Lower leg skin (tissue), 4 donors: ENCODE measurements around the gene ZMYND15. TPM values are rescaled to one million over a fixed set of nuclear protein-coding genes. Genes with fewer than 3 reads are reported as not detected.

ENCODE experiments used
- DNase-seq, 2 donors: peaks; one replicate each; pipeline ENCODE4 v3.0.0-alpha.2; 2019; ENCODE audit warnings: low spot score in 2 of 2
- H3K4me3 ChIP-seq: fragments of 200-600 bp; sonication (generic); 2 replicates; pipeline ENCODE4 v1.5.1; 2017; ENCODE audit warnings: mild to moderate bottlenecking, low read depth; ENCODE audit not compliant: poor library complexity, severe bottlenecking
- CTCF ChIP-seq, 3 donors: fragments of 450-650 bp; IDR thresholded peaks; one replicate each; pipeline ENCODE4 v1.5.1; 2016; ENCODE audit warnings: antibody characterized with exemption in 3 of 3, mild to moderate bottlenecking in 3 of 3, moderate library complexity in 2 of 3
- POLR2A ChIP-seq, 2 donors: fragments of 450-650 bp; IDR thresholded peaks; one replicate each; pipeline ENCODE4 v1.6.1; 2016 to 2017; ENCODE audit warnings: antibody characterized with exemption in 2 of 2, mild to moderate bottlenecking in 1 of 2, moderate library complexity in 1 of 2
- WGBS, 2 donors: methylation state at CpG; one replicate each; pipeline ENCODE4 v1.1.5; 2018; 5-methylcytosine and 5-hydroxymethylcytosine counted together
- intact Hi-C: fragments of 100-400 bp; cut with DNase I; formaldehyde crosslinking; loops from one replicate; pipeline ENCODE4 v1.15.0; 2023; ENCODE audit warnings: low total_unique reads
- total RNA-seq, 4 donors: library from RNA; depleted of rRNA; stranded (reverse); fragments of >200 nt; gene quantifications; one replicate each; pipeline ENCODE4 v1.1.0, GENCODE V29; 2016

ZMYND15 gene
- total RNA-seq, 4 donors from 2014 or later, result 0.46 to 1.7 (median 1.2) TPM; not detected in 1

GRCh38 chr17:4780325-4780955, 40.8 kb downstream of the ZMYND15 start:
- WGBS, 2 donors, result 91 to 93% methylated on average over 11 of the region's 11 CpGs
- no peak overlapping the region for H3K4me3 ChIP-seq
- TF ChIP-seq CTCF (IDR thresholded peaks at IDR 0.05), result no peak
- no peak for DNase-seq
- intact Hi-C loops, result no loop called here

GRCh38 chr17:4782652-4783051, 43.0 kb downstream of the ZMYND15 start:
- DNase-seq, result no peak
- intact Hi-C loops, result no loop called here
- H3K4me3 ChIP-seq, result no peak overlapping the region
- 40 to 55% methylated on average over 24 to 28 of the region's 28 CpGs for WGBS, 2 donors
- no peak for TF ChIP-seq POLR2A (IDR thresholded peaks at IDR 0.05)
- TF ChIP-seq CTCF (IDR thresholded peaks at IDR 0.05), result no peak

GRCh38 chr17:4785311-4786105, 45.9 kb downstream of the ZMYND15 start:
- intact Hi-C loops, result loop anchor here (5.0 kb wide), 2 partner anchors 48 to 97 kb away; partner anchors contain the start of genes CXCL16 and ZMYND15
- TF ChIP-seq CTCF (IDR thresholded peaks at IDR 0.05), result no peak
- TF ChIP-seq POLR2A (IDR thresholded peaks at IDR 0.05), result no peak
- 15 to 18% methylated on average over 56 to 57 of the region's 61 CpGs for WGBS, 2 donors
- DNase-seq, result no peak
- H3K4me3 ChIP-seq, result no peak overlapping the region

GRCh38 chr17:4786106-4786511, 46.5 kb downstream of the ZMYND15 start, which contains the start of gene VMO1:
Gene VMO1 (minus strand): TSS chr17:4786364. CDS start chr17:4786352, 12 bp downstream.
- intact Hi-C loops, result loop anchor here (5.0 kb wide), 2 partner anchors 49 to 96 kb away; partner anchors contain the start of genes CXCL16 and ZMYND15
- 9 to 10% methylated on average over 8 to 15 of the region's 24 CpGs for WGBS, 2 donors
- peak in 1 of 2 donors; percentile 89 for DNase-seq
- TF ChIP-seq POLR2A (IDR thresholded peaks at IDR 0.05), result no peak
- no peak within 1 kb of the TSS for H3K4me3 ChIP-seq

- intact Hi-C loops, result loop anchor here (5.0 kb wide), 2 partner anchors 49 to 96 kb away; partner anchors contain the start of genes CXCL16 and ZMYND15
- WGBS, 2 donors, result 29 to 31% methylated on average over 6 of the region's 6 CpGs
- DNase-seq, result no peak
- no peak for TF ChIP-seq CTCF (IDR thresholded peaks at IDR 0.05)
- TF ChIP-seq POLR2A (IDR thresholded peaks at IDR 0.05), result no peak
- H3K4me3 ChIP-seq, result no peak overlapping the region
Observed at GRCh38 chr17:4786516-4786915, 46.9 kb downstream of the ZMYND15 start.

GRCh38 chr17:4788159-4788806, 48.6 kb downstream of the ZMYND15 start:
- no peak overlapping the region for H3K4me3 ChIP-seq
- intact Hi-C loops, result loop anchor here (5.0 kb wide), 2 partner anchors 51 to 94 kb away; partner anchors contain the start of genes CXCL16 and ZMYND15
- WGBS, 2 donors, result 76 to 78% methylated on average over 14 of the region's 14 CpGs
- TF ChIP-seq CTCF (IDR thresholded peaks at IDR 0.05), result no peak
- DNase-seq, result no peak
